ENCODE measurements around the gene WDR55. TPM values are rescaled to one million over a fixed set of nuclear protein-coding genes. Genes with fewer than 3 reads are reported as not detected.
"Not testable (repeated sequence)": the region's sequence is repeated elsewhere in the genome, so short reads cannot be mapped to it uniquely, and the experiment has no call there.

Gene WDR55, protein sequence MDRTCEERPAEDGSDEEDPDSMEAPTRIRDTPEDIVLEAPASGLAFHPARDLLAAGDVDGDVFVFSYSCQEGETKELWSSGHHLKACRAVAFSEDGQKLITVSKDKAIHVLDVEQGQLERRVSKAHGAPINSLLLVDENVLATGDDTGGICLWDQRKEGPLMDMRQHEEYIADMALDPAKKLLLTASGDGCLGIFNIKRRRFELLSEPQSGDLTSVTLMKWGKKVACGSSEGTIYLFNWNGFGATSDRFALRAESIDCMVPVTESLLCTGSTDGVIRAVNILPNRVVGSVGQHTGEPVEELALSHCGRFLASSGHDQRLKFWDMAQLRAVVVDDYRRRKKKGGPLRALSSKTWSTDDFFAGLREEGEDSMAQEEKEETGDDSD
- 10 to 100 TPM; 24.6 to 26.1 TPM for total RNA-seq

DNA sequence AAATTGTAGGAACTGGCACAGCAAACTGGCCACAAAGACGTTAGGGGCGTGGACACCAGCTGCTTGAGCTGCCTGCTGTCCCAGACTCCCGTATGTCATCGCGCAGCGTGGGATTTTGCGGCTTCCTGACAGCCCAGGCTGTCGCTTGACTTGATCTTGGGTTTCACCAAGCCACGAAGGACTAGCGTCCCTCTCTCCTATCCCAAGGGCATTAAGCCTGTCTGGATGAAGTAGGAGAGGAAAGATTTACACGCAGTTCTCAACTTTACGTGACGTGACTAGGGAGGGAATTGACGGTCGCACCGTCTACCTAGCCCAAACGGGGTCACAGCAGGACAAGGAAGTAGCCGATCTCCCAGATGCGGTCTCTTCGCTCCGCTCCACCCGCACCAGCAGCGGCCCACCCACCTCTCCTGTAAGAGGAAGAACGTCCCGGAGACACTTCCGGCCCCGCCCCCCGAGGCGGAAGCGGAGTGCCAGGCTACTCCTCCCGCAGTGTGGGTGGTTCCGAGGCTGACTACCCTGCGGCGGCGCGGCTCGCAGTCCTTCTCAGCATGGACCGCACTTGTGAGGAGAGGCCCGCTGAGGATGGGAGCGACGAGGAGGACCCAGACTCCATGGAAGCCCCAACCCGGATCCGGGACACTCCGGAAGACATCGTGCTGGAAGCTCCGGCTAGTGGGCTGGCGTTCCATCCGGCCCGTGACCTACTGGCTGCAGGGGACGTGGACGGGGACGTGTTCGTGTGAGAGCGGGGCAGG lies at the start of gene WDR55:
Gene WDR55, plus strand, starts transcription at position 546 of the 761 bp plus-strand sequence. Its CDS starts 9 bp downstream, at position 555.
- Histone ChIP-seq H3K4me1 (ENCODE audit: control insufficient read depth in 1 of 2, low read depth in 2 of 2) (peaks cover 7 to 22% of the 10 kb centered on the region in 2 donors), H3K4me3 (peak within 1 kb of the TSS; percentile 74), H3K27ac (peak within 1 kb of the TSS; percentile 84 to 89), H3K27me3 (replicated peaks; ENCODE audit: insufficient read depth) (no peaks in the 10 kb centered on the region), H3K36me3 (peaks cover 44% of the 10 kb centered on the region), H3K9me3 (no peaks in the 10 kb centered on the region)
- TF ChIP-seq, protein P1, sequence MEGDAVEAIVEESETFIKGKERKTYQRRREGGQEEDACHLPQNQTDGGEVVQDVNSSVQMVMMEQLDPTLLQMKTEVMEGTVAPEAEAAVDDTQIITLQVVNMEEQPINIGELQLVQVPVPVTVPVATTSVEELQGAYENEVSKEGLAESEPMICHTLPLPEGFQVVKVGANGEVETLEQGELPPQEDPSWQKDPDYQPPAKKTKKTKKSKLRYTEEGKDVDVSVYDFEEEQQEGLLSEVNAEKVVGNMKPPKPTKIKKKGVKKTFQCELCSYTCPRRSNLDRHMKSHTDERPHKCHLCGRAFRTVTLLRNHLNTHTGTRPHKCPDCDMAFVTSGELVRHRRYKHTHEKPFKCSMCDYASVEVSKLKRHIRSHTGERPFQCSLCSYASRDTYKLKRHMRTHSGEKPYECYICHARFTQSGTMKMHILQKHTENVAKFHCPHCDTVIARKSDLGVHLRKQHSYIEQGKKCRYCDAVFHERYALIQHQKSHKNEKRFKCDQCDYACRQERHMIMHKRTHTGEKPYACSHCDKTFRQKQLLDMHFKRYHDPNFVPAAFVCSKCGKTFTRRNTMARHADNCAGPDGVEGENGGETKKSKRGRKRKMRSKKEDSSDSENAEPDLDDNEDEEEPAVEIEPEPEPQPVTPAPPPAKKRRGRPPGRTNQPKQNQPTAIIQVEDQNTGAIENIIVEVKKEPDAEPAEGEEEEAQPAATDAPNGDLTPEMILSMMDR (IDR thresholded peaks at IDR 0.05): no peak
- ATAC-seq (ENCODE audit: insufficient number of reproducible peaks, low FRiP score, low read depth) (peak; percentile 85), DNase-seq (ENCODE audit: low spot score) (peak; percentile 84)

DNA sequence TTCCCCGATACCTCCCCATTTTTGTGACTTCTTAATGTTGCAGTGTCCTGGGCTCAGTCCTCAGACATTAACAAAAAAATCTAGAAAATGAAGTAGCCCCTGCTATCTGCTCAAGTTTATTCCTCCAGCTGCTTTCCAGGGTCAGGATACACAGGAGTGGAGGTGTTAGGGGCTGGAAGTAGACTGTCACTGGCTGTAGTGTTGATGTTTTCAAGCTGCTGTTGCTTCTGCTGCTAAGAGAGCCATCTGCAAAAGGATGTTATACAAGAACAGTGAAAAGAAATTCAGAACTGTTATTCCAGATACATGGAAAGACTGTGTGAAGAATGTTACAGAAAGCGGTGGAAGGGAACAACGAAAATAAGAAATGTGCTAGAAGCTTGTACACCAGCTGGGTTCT lies 42.4 kb upstream of the WDR55 start:
- Histone ChIP-seq H3K27ac (no peak overlapping the region), H3K36me3 (no peaks in the 10 kb centered on the region), H3K9me3 (no peaks in the 10 kb centered on the region), H3K27me3 (replicated peaks; ENCODE audit: insufficient read depth) (no peaks in the 10 kb centered on the region), H3K4me1 (ENCODE audit: control insufficient read depth in 1 of 2, low read depth in 2 of 2) (no peaks in the 10 kb centered on the region), H3K4me3 (no peak overlapping the region)
- ATAC-seq (ENCODE audit: insufficient number of reproducible peaks, low FRiP score, low read depth): no peak
- DNase-seq (ENCODE audit: low spot score): no peak
- TF ChIP-seq, protein P1 (IDR thresholded peaks at IDR 0.05): no peak

DNA sequence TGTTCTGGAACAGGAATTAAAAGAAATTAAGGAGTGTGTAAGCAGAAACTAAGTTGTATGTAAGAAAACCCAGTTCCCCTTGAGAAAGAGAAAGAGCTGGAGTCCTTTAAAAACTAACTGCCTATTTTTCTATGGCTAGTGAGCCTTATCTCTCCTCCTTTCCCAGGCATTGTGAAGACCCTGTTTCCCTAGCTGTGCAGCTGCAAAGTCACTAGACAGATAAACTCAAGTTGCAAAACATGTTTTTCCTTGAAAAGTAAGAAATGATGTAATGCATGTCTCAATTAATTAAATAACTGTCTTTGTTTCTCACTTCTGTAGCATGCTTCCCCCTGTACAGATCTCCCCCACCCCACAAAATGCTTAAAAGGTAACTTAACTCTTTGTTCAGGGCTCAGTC lies 41.6 kb upstream of the WDR55 start:
- not testable (repeated sequence) for DNase-seq (ENCODE audit: low spot score); ATAC-seq (ENCODE audit: insufficient number of reproducible peaks, low FRiP score, low read depth); H3K9me3 ChIP-seq; H3K27me3 ChIP-seq (replicated peaks; ENCODE audit: insufficient read depth); H3K4me1 ChIP-seq (ENCODE audit: control insufficient read depth in 1 of 2, low read depth in 2 of 2); H3K4me3 ChIP-seq; H3K27ac ChIP-seq; H3K36me3 ChIP-seq

DNA sequence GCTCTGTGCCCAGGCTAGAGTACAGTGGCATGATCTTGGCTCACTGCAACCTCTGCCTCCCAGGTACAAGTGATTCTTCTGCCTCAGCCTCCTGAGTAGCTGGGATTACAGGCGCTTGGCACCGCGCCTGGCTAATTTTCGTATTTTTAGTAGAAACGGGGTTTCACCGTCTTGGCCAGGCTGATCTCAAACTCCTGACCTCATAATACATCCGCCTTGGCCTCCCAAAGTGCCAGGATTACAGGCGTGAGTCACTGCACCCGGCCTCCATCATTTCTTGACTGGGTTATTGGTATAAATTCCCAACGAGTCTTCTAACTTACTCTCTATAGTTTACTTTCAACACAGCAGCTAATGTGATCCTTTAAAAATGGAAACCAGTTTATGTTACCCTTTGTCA lies 39.8 kb upstream of the WDR55 start:
- H3K27ac ChIP-seq; H3K4me1 ChIP-seq (ENCODE audit: control insufficient read depth in 1 of 2, low read depth in 2 of 2); H3K27me3 ChIP-seq (replicated peaks; ENCODE audit: insufficient read depth); H3K9me3 ChIP-seq; H3K4me3 ChIP-seq; DNase-seq (ENCODE audit: low spot score); ATAC-seq (ENCODE audit: insufficient number of reproducible peaks, low FRiP score, low read depth); H3K36me3 ChIP-seq: not testable (repeated sequence)

DNA sequence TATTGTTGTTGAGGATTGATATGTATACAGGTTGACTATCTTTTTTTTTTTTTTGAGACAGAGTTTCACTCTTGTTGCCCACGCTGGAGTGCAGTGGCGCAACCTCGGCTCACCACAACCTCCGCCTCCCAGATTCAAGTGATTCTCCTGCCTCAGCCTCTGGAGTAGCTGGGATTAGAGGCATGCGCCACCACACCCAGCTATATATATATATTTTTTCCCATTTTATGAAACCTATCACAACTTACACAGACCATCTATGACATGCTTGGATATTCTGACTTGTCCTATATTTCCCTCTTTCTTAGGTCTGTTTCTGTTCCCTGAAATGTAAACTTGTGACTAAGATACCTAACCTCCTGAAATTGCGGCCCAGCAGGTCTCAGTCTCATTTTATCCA lies 36.7 kb upstream of the WDR55 start:
- Histone ChIP-seq H3K4me1 (ENCODE audit: control insufficient read depth in 1 of 2, low read depth in 2 of 2) (peaks cover 0 to 7% of the 10 kb centered on the region in 2 donors), H3K27ac (no peak overlapping the region), H3K36me3 (no peaks in the 10 kb centered on the region), H3K27me3 (replicated peaks; ENCODE audit: insufficient read depth) (no peaks in the 10 kb centered on the region), H3K4me3 (no peak overlapping the region), H3K9me3 (no peaks in the 10 kb centered on the region)
- ATAC-seq (ENCODE audit: insufficient number of reproducible peaks, low FRiP score, low read depth) (no peak), DNase-seq (ENCODE audit: low spot score) (no peak)
- TF ChIP-seq, protein P1 (IDR thresholded peaks at IDR 0.05): no peak

DNA sequence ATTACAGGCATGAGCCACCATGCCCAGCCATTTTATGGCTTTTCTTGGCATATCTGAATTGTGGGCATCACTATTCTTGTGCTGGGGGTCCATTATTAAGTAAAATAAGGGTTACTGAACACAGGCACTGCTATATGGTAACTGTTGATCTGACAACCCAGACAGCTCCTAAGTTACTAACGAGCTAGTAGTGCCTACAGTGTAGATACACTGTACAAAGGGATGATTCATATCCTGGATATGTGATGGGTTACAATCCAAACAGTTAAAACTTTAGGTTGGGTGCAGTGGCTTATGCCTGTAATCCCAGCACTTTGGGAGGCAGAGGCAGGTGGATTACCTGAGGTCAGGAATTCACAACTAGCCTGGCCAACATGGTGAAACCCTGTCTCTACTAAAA lies 36.0 kb upstream of the WDR55 start:
- Histone ChIP-seq H3K27ac (no peak overlapping the region), H3K36me3 (no peaks in the 10 kb centered on the region), H3K9me3 (no peaks in the 10 kb centered on the region), H3K4me3 (no peak overlapping the region), H3K4me1 (ENCODE audit: control insufficient read depth in 1 of 2, low read depth in 2 of 2) (peaks cover 4 to 12% of the 10 kb centered on the region in 2 donors), H3K27me3 (replicated peaks; ENCODE audit: insufficient read depth) (no peaks in the 10 kb centered on the region)
- TF ChIP-seq, protein P1 (IDR thresholded peaks at IDR 0.05): no peak
- ATAC-seq (ENCODE audit: insufficient number of reproducible peaks, low FRiP score, low read depth): no peak
- no peak for DNase-seq (ENCODE audit: low spot score)
